CD4-positive, alpha-beta T cell (primary cell): Measurements from ENCODE around the gene ZBTB14. TPM values are rescaled to one million over a fixed set of nuclear protein-coding genes. Genes with fewer than 3 reads are reported as not detected.
A peak's percentile ranks its signal among the peaks of the same experiment; 100 is the strongest.

Experiments
- ATAC-seq: fragments of 200-7000 bp; cut with Tn5 transposase; one replicate; pipeline ENCODE4 v1.10.0; 2022; ENCODE audit warnings: mild to moderate bottlenecking; ENCODE audit not compliant: poor library complexity
- CTCF ChIA-PET: fragments of 350-600 bp; sonication (Branson Sonifier 250); formaldehyde crosslinking; loops from one replicate; lab custom pipeline; 2021; ENCODE audit warnings: antibody characterized with exemption, inconsistent platforms; lab: Charles Lee
- POLR2A ChIA-PET: fragments of 350-600 bp; sonication (Branson Sonifier 250); formaldehyde crosslinking; loops from one replicate; lab custom pipeline; 2021; ENCODE audit warnings: antibody characterized with exemption, inconsistent platforms; lab: Charles Lee
- DNase-seq, 14 experiments: peaks; one replicate each; pipeline ENCODE4 v3.0.0-alpha.2; 2013 to 2020; ENCODE audit warnings: mixed read lengths in 2 of 14
- H3K27ac ChIP-seq, 2 donors: one replicate each; pipeline versions ENCODE4 v1.5.1 to v1.7.0; 2013; ENCODE audit warnings: low read length in 2 of 2, low read depth in 1 of 2, mild to moderate bottlenecking in 1 of 2
- H3K27me3 ChIP-seq, 2 experiments: 1 replicate in 1 of 2; 2 replicates in 1 of 2; pipeline versions ENCODE4 v1.6.1 to v1.7.0; 2013; ENCODE audit warnings: low read length in 2 of 2, control low read depth in 1 of 2, mild to moderate bottlenecking in 1 of 2, moderate library complexity in 1 of 2; ENCODE audit not compliant: insufficient read depth in 2 of 2, control insufficient read depth in 1 of 2
- H3K36me3 ChIP-seq: one replicate; pipeline ENCODE4 v1.6.1; 2013; ENCODE audit warnings: low read length, control low read depth; ENCODE audit not compliant: insufficient read depth
- H3K4me1 ChIP-seq: one replicate; pipeline ENCODE4 v1.6.1; 2013; ENCODE audit warnings: low read length, control low read depth; ENCODE audit not compliant: insufficient read depth
- H3K4me3 ChIP-seq: one replicate; pipeline ENCODE4 v1.5.1; 2013; ENCODE audit warnings: mild to moderate bottlenecking, low read length, moderate library complexity
- H3K9me3 ChIP-seq, 2 experiments: 1 replicate in 1 of 2; 2 replicates in 1 of 2; pipeline versions ENCODE4 v1.6.1 to v1.7.0; 2013; ENCODE audit warnings: low read length in 2 of 2, mild to moderate bottlenecking in 2 of 2, control low read depth in 1 of 2, moderate library complexity in 1 of 2; ENCODE audit not compliant: control insufficient read depth in 1 of 2, insufficient read depth in 1 of 2
- H3K27ac Mint-ChIP-seq: one replicate; pipeline ENCODE4 v1.8.0; 2020; ENCODE audit warnings: mixed read lengths
- H3K27me3 Mint-ChIP-seq: one replicate; pipeline ENCODE4 v1.8.0; 2021; ENCODE audit warnings: mixed read lengths
- H3K36me3 Mint-ChIP-seq: one replicate; pipeline ENCODE4 v1.8.0; 2021; ENCODE audit warnings: low read depth, mixed read lengths
- H3K4me1 Mint-ChIP-seq: one replicate; pipeline ENCODE4 v1.8.0; 2021; ENCODE audit warnings: low read depth, mixed read lengths
- H3K4me3 Mint-ChIP-seq: one replicate; pipeline ENCODE4 v1.8.0; 2020; ENCODE audit warnings: mild to moderate bottlenecking, mixed read lengths
- H3K9me3 Mint-ChIP-seq: one replicate; pipeline ENCODE4 v1.8.0; 2020; ENCODE audit warnings: mixed read lengths
- CTCF ChIP-seq: fragments of 200-600 bp; IDR thresholded peaks from one replicate; pipeline ENCODE4 v1.8.0; 2022; ENCODE audit warnings: antibody characterized with exemption, mild to moderate bottlenecking
- intact Hi-C, 2 experiments: fragments of 100-400 bp; cut with DNase I in 1 of 2; cut with micrococcal nuclease in 1 of 2; formaldehyde crosslinking; loops; one replicate each; pipeline versions ENCODE4 v1.15.1 to v1.9.0; 2023 to 2025; cut with DNase I, micrococcal nuclease
- total RNA-seq, 174 experiments: library from RNA in 2 of 174; stranded (reverse) in 2 of 174; gene quantifications; one replicate each; pipeline ENCODE4 v1.2.3 and lab custom pipeline; 2021 to 2026

Gene ZBTB14
- total RNA-seq, 2 experiments from 2014 or later, result 26.6 to 27.4 TPM

GRCh38 chr18:5268874-5269273, 26.7 kb downstream of the ZBTB14 start:
- intact Hi-C loops, result no loop called here
- no peaks in the 10 kb centered on the region for H3K36me3 Mint-ChIP-seq
- ChIA-PET CTCF (no interaction called here), POLR2A (interaction anchor here (1.7 kb wide), 1 partner anchor 26 kb away, joined by 5 read pairs; the partner anchor contains the start of gene ZBTB14)
- no peak for DNase-seq
- peaks cover 20% of the 10 kb centered on the region for H3K27me3 Mint-ChIP-seq
- ATAC-seq, result no peak
- no peak for TF ChIP-seq CTCF
- no peaks in the 10 kb centered on the region for H3K9me3 ChIP-seq
- H3K27ac ChIP-seq, result no peak overlapping the region
- H3K36me3 ChIP-seq, result no peaks in the 10 kb centered on the region
- H3K4me3 Mint-ChIP-seq, result no peak overlapping the region
- no peaks in the 10 kb centered on the region for H3K4me1 Mint-ChIP-seq
- H3K9me3 Mint-ChIP-seq, result peaks cover 20% of the 10 kb centered on the region
- H3K4me3 ChIP-seq, result no peak overlapping the region
- no peaks in the 10 kb centered on the region for H3K4me1 ChIP-seq
- no peaks in the 10 kb centered on the region for H3K27me3 ChIP-seq
- H3K27ac Mint-ChIP-seq, result no peak overlapping the region

GRCh38 chr18:5266721-5267120, 28.8 kb downstream of the ZBTB14 start:
- H3K36me3 Mint-ChIP-seq, result no peaks in the 10 kb centered on the region
- DNase-seq (no peak), ATAC-seq (no peak)
- Histone ChIP-seq H3K4me1 (no peaks in the 10 kb centered on the region), H3K9me3 (peaks cover 0 to 7% of the 10 kb centered on the region in 2 experiments), H3K27ac (no peak overlapping the region), H3K27me3 (no peaks in the 10 kb centered on the region), H3K4me3 (no peak overlapping the region), H3K36me3 (no peaks in the 10 kb centered on the region)
- intact Hi-C loops, result no loop called here
- no peak for TF ChIP-seq CTCF
- H3K27me3 Mint-ChIP-seq, result peaks cover 12% of the 10 kb centered on the region
- peaks cover 23% of the 10 kb centered on the region for H3K9me3 Mint-ChIP-seq
- CTCF ChIA-PET, result no interaction called here
- H3K4me1 Mint-ChIP-seq, result no peaks in the 10 kb centered on the region
- H3K27ac Mint-ChIP-seq, result no peak overlapping the region
- H3K4me3 Mint-ChIP-seq, result no peak overlapping the region
- POLR2A ChIA-PET, result no interaction called here

GRCh38 chr18:5253910-5254309, 41.6 kb downstream of the ZBTB14 start:
- H3K36me3 ChIP-seq, result no peaks in the 10 kb centered on the region
- no peak overlapping the region for H3K27ac ChIP-seq
- TF ChIP-seq CTCF, result no peak
- H3K4me3 ChIP-seq, result no peak overlapping the region
- H3K4me3 Mint-ChIP-seq, result no peak overlapping the region
- H3K27ac Mint-ChIP-seq, result no peak overlapping the region
- POLR2A ChIA-PET, result no interaction called here
- ATAC-seq (no peak), DNase-seq (peak in 1 of 14 experiments; percentile 30)
- intact Hi-C loops, result no loop called here
- H3K36me3 Mint-ChIP-seq, result no peaks in the 10 kb centered on the region
- H3K4me1 ChIP-seq, result no peaks in the 10 kb centered on the region
- no peaks in the 10 kb centered on the region for H3K27me3 ChIP-seq
- no peaks in the 10 kb centered on the region for H3K4me1 Mint-ChIP-seq
- H3K9me3 ChIP-seq, result no peaks in the 10 kb centered on the region
- peaks cover 35% of the 10 kb centered on the region for H3K27me3 Mint-ChIP-seq
- CTCF ChIA-PET, result no interaction called here
- no peaks in the 10 kb centered on the region for H3K9me3 Mint-ChIP-seq
